Measurements from ENCODE around the gene VTI1A. TPM values are rescaled to one million over a fixed set of nuclear protein-coding genes. Genes with fewer than 3 reads are reported as not detected.

The VTI1A gene
- total RNA-seq, 2 experiments from 2014 or later, result 27.1 to 33.4 TPM

GRCh38 chr10:112564337-112564736, 117.3 kb downstream of the VTI1A start:
- Mint-ChIP-seq H3K36me3 (ENCODE audit: low read depth) (peaks cover 3% of the 10 kb centered on the region), H3K4me1 (peaks cover 2% of the 10 kb centered on the region), H3K9me3 (ENCODE audit: low read depth) (no peaks in the 10 kb centered on the region), H3K27ac (no peak overlapping the region), H3K27me3 (no peaks in the 10 kb centered on the region), H3K4me3 (no peak overlapping the region)
- intact Hi-C loops (cut with DNase I, micrococcal nuclease), result loop anchor here in 1 of 2 experiments (2.0 kb wide), 1 partner anchor 820 kb away; no protein-coding TSS in a partner anchor
- no peak for DNase-seq
- no peak for ATAC-seq
- CTCF ChIA-PET, result interaction anchor here (1.1 to 1.6 kb wide), 4 partner anchors 10 to 92 kb away, joined by 3 to 5 read pairs (median 3); no protein-coding TSS in a partner anchor
- POLR2A ChIA-PET, result no interaction called here

- no peak overlapping the region for H3K27ac Mint-ChIP-seq
- DNase-seq, result peak; percentile 22
- POLR2A ChIA-PET, result no interaction called here
- intact Hi-C loops (cut with DNase I, micrococcal nuclease), result loop anchor here in 1 of 2 experiments (2.0 to 5.0 kb wide), 4 partner anchors 542 to 997 kb away; no protein-coding TSS in a partner anchor
- ATAC-seq, result peak; percentile 49
- no peak overlapping the region for H3K4me3 Mint-ChIP-seq
- H3K36me3 Mint-ChIP-seq (ENCODE audit: low read depth), result peaks cover 4% of the 10 kb centered on the region
- CTCF ChIA-PET, result interaction anchor here (0.6 to 1.5 kb wide), 6 partner anchors 8 to 89 kb away, joined by 3 to 5 read pairs (median 3); no protein-coding TSS in a partner anchor
- H3K9me3 Mint-ChIP-seq (ENCODE audit: low read depth), result no peaks in the 10 kb centered on the region
- no peaks in the 10 kb centered on the region for H3K27me3 Mint-ChIP-seq
- no peaks in the 10 kb centered on the region for H3K4me1 Mint-ChIP-seq
Measured at GRCh38 chr10:112565434-112566053, 118.5 kb downstream of the VTI1A start.

GRCh38 chr10:112570585-112570984, 123.6 kb downstream of the VTI1A start:
- no peak for DNase-seq
- Mint-ChIP-seq H3K4me3 (no peak overlapping the region), H3K4me1 (no peaks in the 10 kb centered on the region), H3K27me3 (no peaks in the 10 kb centered on the region), H3K36me3 (ENCODE audit: low read depth) (peaks cover 4% of the 10 kb centered on the region), H3K27ac (no peak overlapping the region), H3K9me3 (ENCODE audit: low read depth) (no peaks in the 10 kb centered on the region)
- ATAC-seq, result no peak
- CTCF ChIA-PET, result interaction anchor here (0.6 to 0.8 kb wide), 2 partner anchors 24 to 41 kb away, joined by 3 read pairs; no protein-coding TSS in a partner anchor
- intact Hi-C loops (cut with DNase I, micrococcal nuclease), result no loop called here
- POLR2A ChIA-PET, result no interaction called here

GRCh38 chr10:112579578-112579977, 132.6 kb downstream of the VTI1A start:
- intact Hi-C loops (cut with DNase I, micrococcal nuclease), result no loop called here
- no peak overlapping the region for H3K4me3 Mint-ChIP-seq
- DNase-seq (no peak), ATAC-seq (no peak)
- no peaks in the 10 kb centered on the region for H3K27me3 Mint-ChIP-seq
- ChIA-PET POLR2A (no interaction called here), CTCF (interaction anchor here (1.0 kb wide), 1 partner anchor 9 kb away, joined by 3 read pairs; no protein-coding TSS in a partner anchor)
- H3K4me1 Mint-ChIP-seq, result no peaks in the 10 kb centered on the region
- H3K9me3 Mint-ChIP-seq (ENCODE audit: low read depth), result no peaks in the 10 kb centered on the region
- no peak overlapping the region for H3K27ac Mint-ChIP-seq
- peaks cover 11% of the 10 kb centered on the region for H3K36me3 Mint-ChIP-seq (ENCODE audit: low read depth)

- POLR2A ChIA-PET, result no interaction called here
Measured at GRCh38 chr10:112580267-112580666, 133.3 kb downstream of the VTI1A start.

GRCh38 chr10:112581921-112582320, 134.9 kb downstream of the VTI1A start:
- intact Hi-C loops (cut with DNase I, micrococcal nuclease), result no loop called here
- ATAC-seq (no peak), DNase-seq (no peak)
- Mint-ChIP-seq H3K27me3 (no peaks in the 10 kb centered on the region), H3K4me1 (no peaks in the 10 kb centered on the region), H3K4me3 (no peak overlapping the region), H3K36me3 (ENCODE audit: low read depth) (peaks cover 11% of the 10 kb centered on the region), H3K9me3 (ENCODE audit: low read depth) (no peaks in the 10 kb centered on the region), H3K27ac (no peak overlapping the region)
- POLR2A ChIA-PET, result no interaction called here
- CTCF ChIA-PET, result no interaction called here

More at GRCh38 chr10:112580267-112580666, 133.3 kb downstream of the VTI1A start:
- Mint-ChIP-seq H3K27ac (no peak overlapping the region), H3K27me3 (no peaks in the 10 kb centered on the region), H3K4me3 (no peak overlapping the region), H3K36me3 (ENCODE audit: low read depth) (peaks cover 11% of the 10 kb centered on the region), H3K9me3 (ENCODE audit: low read depth) (no peaks in the 10 kb centered on the region), H3K4me1 (no peaks in the 10 kb centered on the region)
- intact Hi-C loops (cut with DNase I, micrococcal nuclease), result no loop called here
- CTCF ChIA-PET, result no interaction called here
- ATAC-seq (no peak), DNase-seq (no peak)

- Mint-ChIP-seq H3K4me1 (no peaks in the 10 kb centered on the region), H3K27ac (no peak overlapping the region)
- POLR2A ChIA-PET, result no interaction called here
Measured at GRCh38 chr10:112583236-112583939, 136.4 kb downstream of the VTI1A start.

GRCh38 chr10:112584276-112584675, 137.3 kb downstream of the VTI1A start:
- DNase-seq, result no peak
- H3K4me3 Mint-ChIP-seq, result no peak overlapping the region
- ATAC-seq, result no peak
- no peak overlapping the region for H3K27ac Mint-ChIP-seq
- H3K4me1 Mint-ChIP-seq, result no peaks in the 10 kb centered on the region
- ChIA-PET POLR2A (no interaction called here), CTCF (no interaction called here)
- H3K27me3 Mint-ChIP-seq, result no peaks in the 10 kb centered on the region
- peaks cover 10% of the 10 kb centered on the region for H3K36me3 Mint-ChIP-seq (ENCODE audit: low read depth)
- intact Hi-C loops (cut with DNase I, micrococcal nuclease), result no loop called here
- H3K9me3 Mint-ChIP-seq (ENCODE audit: low read depth), result no peaks in the 10 kb centered on the region

More at GRCh38 chr10:112583236-112583939, 136.4 kb downstream of the VTI1A start:
- intact Hi-C loops (cut with DNase I, micrococcal nuclease), result no loop called here
- ATAC-seq (no peak), DNase-seq (no peak)
- Mint-ChIP-seq H3K36me3 (ENCODE audit: low read depth) (peaks cover 7% of the 10 kb centered on the region), H3K27me3 (no peaks in the 10 kb centered on the region), H3K9me3 (ENCODE audit: low read depth) (no peaks in the 10 kb centered on the region), H3K4me3 (no peak overlapping the region)
- CTCF ChIA-PET, result no interaction called here

GRCh38 chr10:112585126-112585525, 138.1 kb downstream of the VTI1A start:
- Mint-ChIP-seq H3K36me3 (ENCODE audit: low read depth) (peaks cover 11% of the 10 kb centered on the region), H3K4me1 (no peaks in the 10 kb centered on the region)
- no peak for ATAC-seq

GRCh38 chr10:112585960-112586359, 138.9 kb downstream of the VTI1A start:
- Mint-ChIP-seq H3K27me3 (no peaks in the 10 kb centered on the region), H3K36me3 (ENCODE audit: low read depth) (peaks cover 6% of the 10 kb centered on the region), H3K9me3 (ENCODE audit: low read depth) (no peaks in the 10 kb centered on the region), H3K4me3 (no peak overlapping the region), H3K27ac (no peak overlapping the region), H3K4me1 (no peaks in the 10 kb centered on the region)
- ChIA-PET CTCF (no interaction called here), POLR2A (no interaction called here)
- ATAC-seq, result no peak
- DNase-seq, result no peak
- intact Hi-C loops (cut with DNase I, micrococcal nuclease), result no loop called here

More at GRCh38 chr10:112585126-112585525, 138.1 kb downstream of the VTI1A start:
- CTCF ChIA-PET, result no interaction called here
- POLR2A ChIA-PET, result no interaction called here
- intact Hi-C loops (cut with DNase I, micrococcal nuclease), result no loop called here
- H3K4me3 Mint-ChIP-seq, result no peak overlapping the region
- H3K9me3 Mint-ChIP-seq (ENCODE audit: low read depth), result no peaks in the 10 kb centered on the region
- no peaks in the 10 kb centered on the region for H3K27me3 Mint-ChIP-seq
- no peak for DNase-seq
- no peak overlapping the region for H3K27ac Mint-ChIP-seq

GRCh38 chr10:112587729-112588128, 140.7 kb downstream of the VTI1A start:
- ChIA-PET CTCF (interaction anchor here (0.7 to 1.2 kb wide), 5 partner anchors 22 to 1121 kb away, joined by 3 to 4 read pairs (median 3); no protein-coding TSS in a partner anchor), POLR2A (no interaction called here)
- DNase-seq (no peak), ATAC-seq (no peak)
- intact Hi-C loops (cut with DNase I, micrococcal nuclease), result no loop called here
- H3K9me3 Mint-ChIP-seq (ENCODE audit: low read depth), result peaks cover 3% of the 10 kb centered on the region
- H3K27me3 Mint-ChIP-seq, result no peaks in the 10 kb centered on the region
- no peak overlapping the region for H3K4me3 Mint-ChIP-seq
- no peaks in the 10 kb centered on the region for H3K4me1 Mint-ChIP-seq
- no peak overlapping the region for H3K27ac Mint-ChIP-seq
- H3K36me3 Mint-ChIP-seq (ENCODE audit: low read depth), result peaks cover 18% of the 10 kb centered on the region
